Suprapubic skin (tissue), 3 donors: ENCODE measurements around the gene CD19.

Source experiments
- CTCF ChIP-seq, 2 donors: fragments of 200-600 bp in 1 of 2; fragments of 450-650 bp in 1 of 2; sonication (generic) in 1 of 2; IDR thresholded peaks; one replicate each; pipeline ENCODE4 v1.5.1; 2016 to 2019; ENCODE audit warnings: antibody characterized with exemption in 2 of 2, mild to moderate bottlenecking in 1 of 2, moderate library complexity in 1 of 2
- POLR2AphosphoS5 ChIP-seq, 3 donors: sonication (generic); formaldehyde crosslinking; IDR thresholded peaks; one replicate each; pipeline ENCODE4 v1.6.1; 2017; ENCODE audit warnings: antibody characterized with exemption in 3 of 3

GRCh38 chr16:28893291-28893690 is 38.5 kb upstream of the CD19 start:
- TF ChIP-seq CTCF (IDR thresholded peaks at IDR 0.05), result no peak
- no peak for TF ChIP-seq POLR2AphosphoS5 (IDR thresholded peaks at IDR 0.05)
